Neural crest cell (in vitro differentiated cells): ENCODE data around the gene UBFD1. TPM values are rescaled to one million over a fixed set of nuclear protein-coding genes. Genes with fewer than 3 reads are reported as not detected.
"Not testable (repeated sequence)": the region's sequence is repeated elsewhere in the genome, so short reads cannot be mapped to it uniquely, and the experiment has no call there.

ENCODE experiments used
- DNase-seq: peaks from one replicate; pipeline ENCODE4 v3.0.0; 2021; ENCODE audit warnings: low read depth, mixed read lengths, low spot score
- H3K27ac Mint-ChIP-seq: one replicate; pipeline ENCODE4 v1.8.0; 2021; ENCODE audit warnings: mild to moderate bottlenecking, mixed read lengths; ENCODE audit not compliant: unreplicated experiment
- H3K27me3 Mint-ChIP-seq: 2 replicates; pipeline ENCODE4 v1.8.0; 2021; ENCODE audit warnings: low read depth, mild to moderate bottlenecking, mixed read lengths
- H3K36me3 Mint-ChIP-seq: 2 replicates; pipeline ENCODE4 v1.8.0; 2021; ENCODE audit warnings: low read depth, mild to moderate bottlenecking, mixed read lengths
- H3K4me1 Mint-ChIP-seq: 2 replicates; pipeline ENCODE4 v1.8.0; 2021; ENCODE audit warnings: mixed read lengths
- H3K4me3 Mint-ChIP-seq: one replicate; pipeline ENCODE4 v1.8.0; 2021; ENCODE audit warnings: mild to moderate bottlenecking, mixed read lengths
- H3K9me3 Mint-ChIP-seq: 2 replicates; pipeline ENCODE4 v1.8.0; 2021; ENCODE audit warnings: mixed read lengths
- CTCF ChIP-seq: fragments of 200-600 bp; sonication (generic); conservative IDR thresholded peaks from 2 replicates; pipeline ENCODE4 v1.5.0; 2021; ENCODE audit warnings: antibody characterized with exemption, mild to moderate bottlenecking
- total RNA-seq: library from RNA; stranded (reverse); gene quantifications from 2 replicates; pipeline ENCODE4 v1.2.1, GENCODE V29; 2021

UBFD1 gene
- total RNA-seq, 1 donor from 2014 or later = 91.0 TPM

DNA sequence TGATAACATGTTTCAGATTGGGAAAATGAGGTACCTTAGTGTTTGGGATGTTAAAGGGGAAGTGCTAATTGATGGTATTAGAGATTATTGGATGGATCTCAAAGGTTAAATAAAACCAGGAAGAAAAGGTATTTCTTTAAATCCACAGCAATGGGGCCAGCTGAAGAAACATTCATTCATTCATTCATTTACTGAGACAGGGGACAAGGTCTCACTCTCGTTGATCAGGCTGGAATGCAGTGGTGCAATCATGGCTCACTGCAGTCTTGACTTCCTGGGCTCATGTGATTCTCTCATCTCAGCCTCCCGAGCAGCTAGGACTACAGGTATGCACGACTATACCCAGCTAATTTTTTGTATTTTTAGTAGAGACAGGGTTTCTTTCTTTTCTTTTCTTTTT lies 20.1 kb upstream of the UBFD1 start:
- TF ChIP-seq CTCF = no peak

DNA sequence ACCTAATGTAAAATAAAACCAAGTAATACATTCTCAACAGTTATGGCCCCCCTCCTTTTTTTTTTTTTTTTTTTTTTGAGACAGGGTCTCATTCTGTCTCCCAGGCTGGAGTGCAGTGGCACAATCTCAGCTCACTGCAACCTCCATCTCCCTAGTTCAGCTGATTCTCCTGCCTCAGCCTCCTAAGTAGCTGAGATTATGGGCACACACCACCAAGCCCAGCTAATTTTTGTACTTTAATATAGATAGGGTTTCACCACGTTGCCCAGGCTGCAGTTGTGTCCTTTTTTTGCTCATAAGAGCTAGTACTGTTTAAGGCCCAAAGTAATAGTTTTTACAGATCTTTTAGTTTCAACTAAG lies 18.6 kb upstream of the UBFD1 start:
- TF ChIP-seq CTCF = no peak
- Mint-ChIP-seq H3K4me1 (no peaks in the 10 kb centered on the region), H3K9me3 (no peaks in the 10 kb centered on the region), H3K27ac (no peak overlapping the region), H3K36me3 (no peaks in the 10 kb centered on the region), H3K4me3 (no peak overlapping the region), H3K27me3 (no peaks in the 10 kb centered on the region)
- DNase-seq = no peak

More for the DNA sequence above, 20.1 kb upstream of the UBFD1 start:
- no peak for DNase-seq
- no peaks in the 10 kb centered on the region for H3K36me3 Mint-ChIP-seq
- H3K27me3 Mint-ChIP-seq = no peaks in the 10 kb centered on the region
- no peaks in the 10 kb centered on the region for H3K9me3 Mint-ChIP-seq
- H3K4me3 Mint-ChIP-seq = no peak overlapping the region
- H3K27ac Mint-ChIP-seq = no peak overlapping the region
- H3K4me1 Mint-ChIP-seq = no peaks in the 10 kb centered on the region

DNA sequence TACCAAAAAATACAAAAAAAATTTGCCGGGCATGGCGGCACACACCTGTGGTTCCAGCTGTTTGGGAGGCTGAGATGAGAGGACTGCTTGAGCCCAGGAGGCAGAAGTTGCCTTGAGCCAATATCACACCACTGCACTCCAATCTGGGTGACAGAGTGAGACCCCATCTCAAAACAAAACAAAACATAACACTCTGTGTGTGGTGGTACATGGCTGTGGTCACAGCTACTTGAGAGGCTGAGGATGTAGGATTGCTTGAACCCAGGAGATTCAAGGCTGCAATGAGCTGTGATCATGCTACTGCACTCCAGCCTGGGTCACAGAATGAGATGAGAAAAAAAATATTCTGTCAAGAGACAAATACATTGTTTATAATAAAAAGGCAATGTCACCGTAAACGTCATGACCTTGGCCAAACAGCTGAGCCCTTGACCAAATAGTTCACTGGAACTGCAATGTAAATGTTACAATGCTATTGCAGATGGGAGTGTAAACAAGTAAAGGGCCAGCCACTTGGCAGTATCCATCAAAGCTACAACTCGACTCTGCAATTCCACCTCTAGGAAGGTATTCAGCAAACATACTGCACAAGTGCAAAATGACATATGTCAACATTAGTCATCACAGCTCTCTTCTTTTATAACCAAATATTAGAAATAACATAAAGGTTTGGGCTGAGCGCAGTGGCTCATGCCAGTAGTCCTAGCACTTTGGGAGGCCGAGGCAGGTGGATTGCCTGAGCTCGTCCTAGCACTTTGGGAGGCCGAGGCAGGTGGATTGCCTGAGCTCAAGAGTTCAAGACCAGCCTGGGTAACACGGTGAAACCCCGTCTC lies 17.3 kb upstream of the UBFD1 start:
- H3K4me1 Mint-ChIP-seq = no peaks in the 10 kb centered on the region
- no peak for TF ChIP-seq CTCF
- DNase-seq = no peak
- no peaks in the 10 kb centered on the region for H3K36me3 Mint-ChIP-seq
- H3K4me3 Mint-ChIP-seq = no peak overlapping the region
- no peak overlapping the region for H3K27ac Mint-ChIP-seq
- H3K27me3 Mint-ChIP-seq = no peaks in the 10 kb centered on the region
- no peaks in the 10 kb centered on the region for H3K9me3 Mint-ChIP-seq

GRCh38 chr16:23540817-23541178 lies 16.7 kb upstream of the UBFD1 start:
- H3K4me3 Mint-ChIP-seq, H3K9me3 Mint-ChIP-seq, H3K27me3 Mint-ChIP-seq, DNase-seq, H3K4me1 Mint-ChIP-seq, H3K36me3 Mint-ChIP-seq, H3K27ac Mint-ChIP-seq: not testable (repeated sequence)

DNA sequence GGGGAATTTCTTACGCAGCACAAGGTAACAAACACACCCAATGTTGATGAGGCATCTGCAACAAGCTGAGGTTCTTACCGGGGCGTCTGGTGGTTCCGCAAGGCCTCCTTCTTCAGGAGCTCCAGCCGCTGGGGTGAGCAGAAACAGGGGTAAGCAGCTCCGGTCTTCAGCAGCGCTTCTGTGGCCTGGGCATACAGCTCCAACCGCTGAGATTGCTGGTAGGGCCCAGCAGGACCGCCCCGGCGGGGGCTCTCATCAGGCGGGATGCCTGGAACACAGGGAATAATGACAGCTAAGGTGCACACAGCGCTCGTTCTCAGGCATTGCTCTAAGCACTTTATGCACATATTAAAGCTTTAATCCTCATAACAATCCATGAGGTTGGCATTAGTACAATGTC lies 13.1 kb upstream of the UBFD1 start:
- H3K4me3 Mint-ChIP-seq = no peak overlapping the region
- no peak for DNase-seq
- H3K9me3 Mint-ChIP-seq = no peaks in the 10 kb centered on the region
- H3K27ac Mint-ChIP-seq = no peak overlapping the region
- no peaks in the 10 kb centered on the region for H3K27me3 Mint-ChIP-seq
- no peaks in the 10 kb centered on the region for H3K36me3 Mint-ChIP-seq
- TF ChIP-seq CTCF = no peak
- H3K4me1 Mint-ChIP-seq = no peaks in the 10 kb centered on the region

DNA sequence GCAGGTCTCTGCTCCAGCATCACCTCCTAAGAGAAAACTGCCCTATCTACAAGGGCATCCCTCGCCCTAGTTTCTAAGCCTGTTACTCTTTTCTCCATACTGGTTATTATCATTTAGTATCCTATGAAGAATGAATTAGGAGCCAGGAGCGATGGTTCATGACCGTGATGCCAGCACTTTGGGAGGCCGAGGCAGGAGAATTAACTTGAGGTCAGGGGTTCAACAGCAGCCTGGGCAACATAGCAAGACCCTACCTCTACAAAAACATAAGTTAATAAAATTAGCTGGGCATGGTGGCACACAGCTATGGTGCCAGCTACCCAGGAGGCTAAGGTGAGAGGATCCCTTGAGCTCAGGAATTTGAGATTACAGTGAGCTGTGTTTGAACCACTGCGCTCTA lies 7.6 kb upstream of the UBFD1 start:
- TF ChIP-seq CTCF = no peak
- Mint-ChIP-seq H3K27me3 (no peaks in the 10 kb centered on the region), H3K4me1 (no peaks in the 10 kb centered on the region), H3K36me3 (peaks cover 3% of the 10 kb centered on the region), H3K9me3 (no peaks in the 10 kb centered on the region), H3K27ac (no peak overlapping the region), H3K4me3 (no peak overlapping the region)
- no peak for DNase-seq
